IMR-90 (cell line): ENCODE measurements around the gene RMDN3. TPM values are rescaled to one million over a fixed set of nuclear protein-coding genes. Genes with fewer than 3 reads are reported as not detected.

Experiments
- ATAC-seq: fragments of 200-7000 bp; cut with Tn5 transposase; 2 replicates; pipeline ENCODE4 v1.9.1; 2020; ENCODE audit warnings: low read depth, mild to moderate bottlenecking, moderate library complexity
- BruUV-seq: library from RNA; stranded (reverse); fragments of 400-500 nt; replicated peaks from 2 replicates; lab custom pipeline; 2021; lab: Mats Ljungman, UMichigan
- CTCF ChIA-PET: fragments of 300-600 bp; formaldehyde crosslinking; extraction: SDS; loops from one replicate; lab custom pipeline; 2021; ENCODE audit warnings: antibody characterized with exemption; lab: Yijun Ruan, JAX
- POLR2A ChIA-PET: fragments of 300-600 bp; sonication (Branson Sonifier 250); formaldehyde crosslinking; loops from one replicate; lab custom pipeline; 2022; ENCODE audit warnings: antibody characterized with exemption; ENCODE audit not compliant: unreplicated experiment; lab: Charles Lee
- DNase-seq: peaks from one replicate; pipeline ENCODE4 v3.0.0; 2013
- H2AFZ ChIP-seq: replicated peaks from 2 replicates; pipeline ENCODE3; 2013; ENCODE audit warnings: low read length, mild to moderate bottlenecking; ENCODE audit not compliant: poor library complexity
- H2AK5ac ChIP-seq: 2 replicates; pipeline ENCODE4 v1.6.1; 2013; ENCODE audit warnings: low read depth, low read length, inconsistent platforms
- H2AK9ac ChIP-seq: replicated peaks from 2 replicates; pipeline ENCODE3; 2013; ENCODE audit warnings: mild to moderate bottlenecking, low read depth, low read length, moderate library complexity; ENCODE audit not compliant: poor library complexity
- H2BK120ac ChIP-seq: 2 replicates; pipeline ENCODE4 v1.6.1; 2013; ENCODE audit warnings: low read depth, low read length, inconsistent platforms
- H2BK15ac ChIP-seq: 3 replicates; pipeline ENCODE4 v1.6.1; 2013; ENCODE audit warnings: low read depth, low read length, inconsistent platforms
- H2BK20ac ChIP-seq: 2 replicates; pipeline ENCODE4 v1.6.1; 2013; ENCODE audit warnings: low read depth, mild to moderate bottlenecking, inconsistent platforms, low read length, moderate library complexity
- H2BK5ac ChIP-seq: 2 replicates; pipeline ENCODE4 v1.6.1; 2013; ENCODE audit warnings: mild to moderate bottlenecking, low read depth, low read length, inconsistent platforms; ENCODE audit not compliant: poor library complexity, severe bottlenecking
- H3K14ac ChIP-seq: replicated peaks from 2 replicates; pipeline ENCODE4 v1.6.1; 2013; ENCODE audit warnings: low read depth, low read length, inconsistent platforms
- H3K18ac ChIP-seq: 2 replicates; pipeline ENCODE4 v1.6.1; 2013; ENCODE audit warnings: low read depth, low read length, control low read depth
- H3K23ac ChIP-seq: 2 replicates; pipeline ENCODE4 v1.6.1; 2013; ENCODE audit warnings: low read depth, low read length, inconsistent platforms
- H3K27ac ChIP-seq: 2 replicates; pipeline ENCODE4 v1.5.1; 2013; ENCODE audit warnings: mild to moderate bottlenecking, control low read depth, low read length; ENCODE audit not compliant: insufficient read depth
- H3K27me3 ChIP-seq: 2 replicates; pipeline ENCODE4 v1.6.1; 2013; ENCODE audit warnings: low read length; ENCODE audit not compliant: control insufficient read depth, insufficient read depth
- H3K36me3 ChIP-seq: 2 replicates; pipeline ENCODE4 v1.6.1; 2013; ENCODE audit warnings: low read length, mixed read lengths; ENCODE audit not compliant: control insufficient read depth, insufficient read depth
- H3K4ac ChIP-seq: 2 replicates; pipeline ENCODE4 v1.6.1; 2013; ENCODE audit warnings: low read depth, low read length, inconsistent platforms
- H3K4me1 ChIP-seq: 2 replicates; pipeline ENCODE4 v1.6.1; 2013; ENCODE audit warnings: low read length, mixed read lengths; ENCODE audit not compliant: control insufficient read depth, insufficient read depth
- H3K4me2 ChIP-seq: 2 replicates; pipeline ENCODE4 v1.6.1; 2013; ENCODE audit warnings: low read depth, mild to moderate bottlenecking, control low read depth, low read length, moderate library complexity
- H3K4me3 ChIP-seq: 2 replicates; pipeline ENCODE4 v1.5.1; 2013; ENCODE audit warnings: low read depth, mild to moderate bottlenecking, control low read depth, low read length, moderate library complexity; ENCODE audit not compliant: insufficient read depth
- H3K56ac ChIP-seq: 2 replicates; pipeline ENCODE4 v1.6.1; 2013; ENCODE audit warnings: low read length, inconsistent platforms; ENCODE audit not compliant: insufficient read depth; ENCODE audit errors: extremely low read depth
- H3K79me1 ChIP-seq, 2 experiments: 2 replicates each; pipeline ENCODE4 v1.6.1; 2013; ENCODE audit warnings: low read length in 2 of 2, inconsistent platforms in 1 of 2, low read depth in 1 of 2
- H3K9ac ChIP-seq: 2 replicates; pipeline ENCODE4 v1.6.1; 2013; ENCODE audit warnings: low read depth, low read length, control low read depth
- H3K9me1 ChIP-seq: 2 replicates; pipeline ENCODE4 v1.6.1; 2013; ENCODE audit warnings: low read length, inconsistent platforms; ENCODE audit not compliant: insufficient read depth
- H3K9me3 ChIP-seq: 2 replicates; pipeline ENCODE4 v1.6.1; 2013; ENCODE audit warnings: low read length; ENCODE audit not compliant: control insufficient read depth, insufficient read depth
- H4K20me1 ChIP-seq: 2 replicates; pipeline ENCODE4 v1.6.1; 2013; ENCODE audit warnings: low read length, inconsistent platforms; ENCODE audit not compliant: insufficient read depth
- H4K5ac ChIP-seq: 2 replicates; pipeline ENCODE4 v1.6.1; 2013; ENCODE audit warnings: mild to moderate bottlenecking, low read depth, low read length, control low read depth
- H4K8ac ChIP-seq, 2 experiments: 2 replicates each; pipeline ENCODE4 v1.6.1; 2013; ENCODE audit warnings: low read depth in 2 of 2, low read length in 2 of 2, control low read depth in 1 of 2, inconsistent platforms in 1 of 2
- H4K91ac ChIP-seq: 2 replicates; pipeline ENCODE4 v1.6.1; 2013; ENCODE audit warnings: low read depth, low read length, inconsistent platforms; ENCODE audit not compliant: insufficient read depth
- BHLHE40 ChIP-seq: fragments of 150-350 bp; IDR thresholded peaks from 2 replicates; pipeline ENCODE4 v1.6.1; 2016; ENCODE audit warnings: mild to moderate bottlenecking, low read depth, low read length
- CEBPB ChIP-seq: IDR thresholded peaks from 2 replicates; pipeline ENCODE4 v1.6.1; 2012; ENCODE audit warnings: low read depth, low read length, improper control_type of control experiment
- CHD1 ChIP-seq: IDR thresholded peaks from 2 replicates; pipeline ENCODE4 v1.6.1; 2012; ENCODE audit warnings: low read depth, low read length, improper control_type of control experiment
- FOS ChIP-seq: fragments of 150-350 bp; IDR thresholded peaks from 2 replicates; pipeline ENCODE4 v1.6.1; 2016; ENCODE audit warnings: low read depth, low read length
- MAFK ChIP-seq: IDR thresholded peaks from 2 replicates; pipeline ENCODE4 v1.6.1; 2012; ENCODE audit warnings: low read depth, low read length, improper control_type of control experiment
- MAZ ChIP-seq: IDR thresholded peaks from 2 replicates; pipeline ENCODE4 v1.6.1; 2012; ENCODE audit warnings: low read depth, mild to moderate bottlenecking, low read length, improper control_type of control experiment, moderate library complexity, borderline replicate concordance
- NFE2L2 ChIP-seq: fragments of 150-350 bp; IDR thresholded peaks from 2 replicates; pipeline ENCODE4 v1.6.1; 2016; ENCODE audit warnings: low read depth, mild to moderate bottlenecking, low read length
- RAD21 ChIP-seq: IDR thresholded peaks from 2 replicates; pipeline ENCODE4 v1.6.1; 2012; ENCODE audit warnings: low read length, improper control_type of control experiment
- RCOR1 ChIP-seq: IDR thresholded peaks from 2 replicates; pipeline ENCODE4 v1.6.1; 2012; ENCODE audit warnings: mild to moderate bottlenecking, low read length, improper control_type of control experiment; ENCODE audit not compliant: insufficient replicate concordance
- RFX5 ChIP-seq: IDR thresholded peaks from 2 replicates; pipeline ENCODE4 v1.8.0; 2012; ENCODE audit warnings: low read depth, mild to moderate bottlenecking, low read length, moderate library complexity
- SMC3 ChIP-seq: fragments of 150-350 bp; IDR thresholded peaks from 2 replicates; pipeline ENCODE4 v1.6.1; 2016; ENCODE audit warnings: low read depth, mild to moderate bottlenecking, antibody characterized with exemption, low read length, moderate library complexity
- USF2 ChIP-seq: fragments of 150-350 bp; IDR thresholded peaks from 2 replicates; pipeline ENCODE4 v1.6.1; 2017; ENCODE audit warnings: mild to moderate bottlenecking, antibody characterized with exemption, low read length, low read depth
- WGBS, 2 experiments: methylation state at CpG; one replicate each; pipeline versions ENCODE4 v1.1.5 to v1.1.7; 2013; ENCODE audit warnings: missing lambda C conversion rate in 2 of 2; ENCODE audit not compliant: insufficient read length in 1 of 2; ENCODE audit errors: extremely low coverage in 2 of 2; 5-methylcytosine and 5-hydroxymethylcytosine counted together
- dilution Hi-C: fragments of 300-500 bp; cut with HindIII; formaldehyde crosslinking; loops from one replicate; pipeline ENCODE4 v1.14.3; 2018; ENCODE audit warnings: low sequenced_read_pairs; ENCODE audit not compliant: unreplicated experiment
- in situ Hi-C: fragments of 300-500 bp; cut with MboI; formaldehyde crosslinking; loops from 3 replicates; pipeline ENCODE4 v1.14.3; 2019; ENCODE audit warnings: low sequenced_read_pairs, inconsistent platforms, mixed read lengths
- intact Hi-C: fragments of 100-400 bp; cut with micrococcal nuclease; formaldehyde crosslinking; loops from 2 replicates; pipeline ENCODE4 v1.10.0; 2022
- polyA plus RNA-seq, 3 experiments: library from polyadenylated mRNA; depleted of rRNA; stranded (reverse); fragments of >200 nt; gene quantifications; 2 replicates each; pipeline ENCODE4 v1.2.3, GENCODE V29; 2012; ENCODE audit warnings: low replicate concordance in 1 of 3
- total RNA-seq: library from RNA; depleted of rRNA; stranded (reverse); fragments of >200 nt; gene quantifications from 2 replicates; pipeline ENCODE4 v1.2.3, GENCODE V29; 2012
- TF ChIP-seq, protein P1 (sequence below): fragments of 150-350 bp; IDR thresholded peaks from 2 replicates; pipeline ENCODE4 v1.6.1; 2016; ENCODE audit warnings: low read depth, mild to moderate bottlenecking, low read length, moderate library complexity, borderline replicate concordance

RMDN3 gene
- total and polyA plus RNA-seq, 2 of the 4 experiments (the other 2 are of a cell fraction) = 14.7 to 25.7 TPM

DNA sequence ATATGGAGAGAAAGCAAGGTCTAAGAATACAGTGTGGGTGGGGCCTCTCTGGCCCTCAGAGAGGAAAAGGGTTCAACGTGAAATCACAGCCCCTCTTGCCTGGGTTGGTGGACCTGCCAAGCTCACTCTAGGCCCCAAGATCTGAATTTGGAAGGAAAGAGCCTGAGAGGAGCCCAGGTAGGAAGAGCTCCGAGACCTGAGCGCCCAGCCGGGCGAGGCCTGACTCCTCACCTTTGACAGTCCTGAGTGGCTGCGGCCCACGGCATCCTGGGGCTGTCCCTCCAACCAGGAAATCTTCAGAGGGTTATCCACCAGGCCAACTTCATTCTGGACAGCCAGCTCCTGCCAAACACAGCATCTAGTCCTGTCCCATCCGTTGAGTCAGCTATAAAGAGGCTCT lies 18.4 kb upstream of the RMDN3 start:
- Histone ChIP-seq H3K4ac (no peak overlapping the region), H2BK20ac (no peak overlapping the region), H3K4me3 (no peak overlapping the region), H3K9me1 (no peaks in the 10 kb centered on the region), H3K14ac (no peak overlapping the region), H2BK15ac (no peak overlapping the region), H2BK5ac (no peak overlapping the region), H3K79me1 (no peaks in the 10 kb centered on the region), H4K20me1 (no peaks in the 10 kb centered on the region), H3K27ac (no peak overlapping the region), H3K9me3 (no peaks in the 10 kb centered on the region), H3K56ac (no peak overlapping the region), H3K18ac (no peak overlapping the region), H2AK9ac (no peak overlapping the region), H3K4me1 (no peaks in the 10 kb centered on the region; the same call in 1 of the 2 replicates), H3K4me2 (no peak overlapping the region), H4K5ac (no peak overlapping the region), H3K36me3 (peaks cover 54% of the 10 kb centered on the region), H4K8ac (no peak overlapping the region), H4K91ac (no peak overlapping the region), H2AFZ (no peak overlapping the region), H2BK120ac (no peak overlapping the region), H3K27me3 (no peaks in the 10 kb centered on the region), H3K9ac (no peak overlapping the region), H2AK5ac (no peak overlapping the region), H3K23ac (no peak overlapping the region)
- CTCF ChIA-PET = no interaction called here
- WGBS, 2 experiments = 100% methylated on average over 5 of the region's 8 CpGs; no CpG with 5 or more reads in 1 of the 2 experiments
- in situ Hi-C loops = no loop called here
- dilution Hi-C loops = no loop called here
- POLR2A ChIA-PET = no interaction called here
- TF ChIP-seq USF2 = no peak
- no peak for TF ChIP-seq BHLHE40
- no peak for TF ChIP-seq CHD1
- TF ChIP-seq, protein P1, sequence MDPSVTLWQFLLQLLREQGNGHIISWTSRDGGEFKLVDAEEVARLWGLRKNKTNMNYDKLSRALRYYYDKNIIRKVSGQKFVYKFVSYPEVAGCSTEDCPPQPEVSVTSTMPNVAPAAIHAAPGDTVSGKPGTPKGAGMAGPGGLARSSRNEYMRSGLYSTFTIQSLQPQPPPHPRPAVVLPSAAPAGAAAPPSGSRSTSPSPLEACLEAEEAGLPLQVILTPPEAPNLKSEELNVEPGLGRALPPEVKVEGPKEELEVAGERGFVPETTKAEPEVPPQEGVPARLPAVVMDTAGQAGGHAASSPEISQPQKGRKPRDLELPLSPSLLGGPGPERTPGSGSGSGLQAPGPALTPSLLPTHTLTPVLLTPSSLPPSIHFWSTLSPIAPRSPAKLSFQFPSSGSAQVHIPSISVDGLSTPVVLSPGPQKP = no peak
- no peak for TF ChIP-seq RAD21
- TF ChIP-seq MAFK = no peak
- TF ChIP-seq RFX5 = no peak
- no peak for TF ChIP-seq FOS
- TF ChIP-seq CEBPB = no peak
- TF ChIP-seq SMC3 = no peak
- TF ChIP-seq NFE2L2 = no peak
- no peak for TF ChIP-seq RCOR1
- no peak for TF ChIP-seq MAZ
- BruUV-seq = no TSS peak
- ATAC-seq = no peak
- intact Hi-C loops = no loop called here
- no peak for DNase-seq
